GM18499 (cell line): ENCODE results near the gene SPDYE6.
"Not testable (repeated sequence)": the region's sequence is repeated elsewhere in the genome, so short reads cannot be mapped to it uniquely, and the experiment has no call there.

Experiments
- ATAC-seq: cut with Tn5 transposase; IDR thresholded peaks from one replicate; pipeline ENCODE4 v1.9.1; 2021; ENCODE audit warnings: moderate number of reproducible peaks; ENCODE audit not compliant: insufficient read depth, unreplicated experiment

SPDYE6 gene

DNA sequence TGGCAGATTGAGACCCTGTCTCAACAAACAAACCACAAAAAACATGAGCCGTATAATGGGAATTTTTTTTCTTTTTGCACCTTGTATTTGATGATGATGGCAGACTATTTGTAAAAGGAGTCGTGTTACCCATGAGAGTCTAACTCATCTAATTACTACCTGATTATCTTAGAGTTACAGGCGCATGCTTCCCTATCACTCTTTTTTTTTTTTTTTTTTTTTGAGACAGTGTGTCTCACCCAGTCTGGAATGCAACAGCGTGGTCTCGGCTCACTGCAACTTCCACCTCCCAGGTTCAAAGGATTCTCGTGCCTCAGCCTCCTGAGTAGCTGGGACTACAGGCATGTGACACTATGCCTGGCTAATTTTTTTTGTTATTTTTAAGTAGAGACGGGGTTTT is 9.1 kb upstream of the SPDYE6 start:
- ATAC-seq = not testable (repeated sequence)

GRCh38 chr7:102364394-102364886 is 8.2 kb upstream of the SPDYE6 start:
- ATAC-seq = not testable (repeated sequence)

DNA sequence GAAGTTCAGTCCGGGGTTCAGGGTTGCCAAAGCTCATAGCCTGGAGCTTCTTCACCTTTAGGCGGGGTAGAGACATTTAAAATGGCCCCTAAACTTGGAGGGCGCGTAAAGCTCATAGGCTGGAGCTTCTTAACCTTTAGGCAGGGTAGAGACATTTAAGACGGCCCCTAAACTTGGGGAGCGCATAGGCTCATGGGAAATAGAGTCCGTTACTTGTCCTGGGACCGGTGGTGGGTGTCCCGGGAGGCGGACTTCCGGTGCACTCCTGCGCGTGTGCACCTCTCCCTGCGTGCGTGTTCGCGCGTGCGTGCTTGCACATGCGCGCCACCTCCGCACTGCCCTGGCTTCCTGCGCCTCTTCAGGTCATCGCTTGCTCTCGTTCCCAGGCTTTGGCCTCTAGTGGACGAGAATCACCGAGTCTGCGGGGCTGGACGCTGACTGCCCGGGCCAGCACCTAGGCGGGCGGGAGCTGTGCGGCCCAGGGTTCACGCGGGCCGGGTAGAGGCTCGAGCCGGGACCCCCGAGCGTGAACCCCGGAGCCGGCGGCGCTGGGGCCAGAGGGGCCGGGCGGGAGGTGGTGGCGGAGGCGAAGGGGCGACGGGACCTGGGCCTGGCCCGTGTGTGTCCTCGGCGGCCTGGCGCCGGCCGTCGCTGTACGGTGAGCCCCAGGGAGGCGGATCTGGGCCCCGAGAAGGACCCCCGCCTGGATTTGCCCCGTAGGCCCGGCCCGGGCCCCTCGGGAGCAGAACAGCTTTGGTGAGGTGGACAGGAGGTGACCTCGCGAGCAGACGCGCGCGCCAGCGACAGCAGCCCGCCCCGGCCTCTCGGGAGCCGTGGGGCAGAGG is 7.5 kb upstream of the SPDYE6 start:
- peak; percentile 97 for ATAC-seq

- not testable (repeated sequence) for ATAC-seq
These were observed 9.3 kb downstream of the SPDYE6 start for GRCh38 chr7:102346983-102347382.

GRCh38 chr7:102340599-102341368 is 15.5 kb downstream of the SPDYE6 start:
- not testable (repeated sequence) for ATAC-seq

DNA sequence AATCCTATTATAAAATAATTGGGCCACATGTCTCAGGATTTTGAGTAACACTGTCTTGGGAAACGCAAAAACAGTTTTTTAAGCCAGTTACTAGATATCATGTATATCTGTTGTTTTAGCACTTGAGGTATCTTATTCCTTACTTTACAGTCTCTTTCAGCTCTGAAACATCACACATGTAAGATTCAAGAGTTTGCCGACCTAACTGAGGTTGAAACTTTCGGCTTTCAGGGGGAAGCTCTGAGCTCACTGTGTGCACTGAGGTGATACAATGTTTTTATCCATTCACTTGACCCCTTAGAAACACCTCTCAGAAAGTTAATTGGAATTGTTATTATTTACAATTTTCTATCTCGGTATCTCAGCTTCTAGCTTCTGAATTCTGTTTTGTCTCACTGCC is 18.8 kb downstream of the SPDYE6 start:
- ATAC-seq = not testable (repeated sequence)

- not testable (repeated sequence) for ATAC-seq
These were observed 19.2 kb downstream of the SPDYE6 start for GRCh38 chr7:102337002-102337401.

DNA sequence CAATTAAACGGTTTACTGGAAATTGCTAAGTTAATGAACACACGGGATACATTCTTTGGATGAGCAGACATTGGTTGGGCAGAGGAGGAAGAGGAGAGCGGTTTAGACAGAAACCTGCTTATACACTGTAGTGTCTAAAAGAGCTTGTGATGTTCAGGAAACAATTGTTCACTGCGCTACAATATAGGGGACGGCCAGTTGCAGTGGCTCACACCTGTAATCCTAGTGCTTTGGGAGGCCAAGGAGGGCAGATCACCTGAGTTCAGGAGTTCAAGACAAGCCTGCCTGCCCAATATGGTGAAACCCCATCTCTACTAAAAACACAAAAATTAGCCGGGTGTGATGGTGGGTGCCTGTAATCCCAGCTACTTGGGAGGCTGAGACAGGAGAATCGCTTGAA is 20.7 kb downstream of the SPDYE6 start:
- ATAC-seq = not testable (repeated sequence)

- not testable (repeated sequence) for ATAC-seq
These were observed 25.4 kb downstream of the SPDYE6 start for GRCh38 chr7:102330666-102331460.

DNA sequence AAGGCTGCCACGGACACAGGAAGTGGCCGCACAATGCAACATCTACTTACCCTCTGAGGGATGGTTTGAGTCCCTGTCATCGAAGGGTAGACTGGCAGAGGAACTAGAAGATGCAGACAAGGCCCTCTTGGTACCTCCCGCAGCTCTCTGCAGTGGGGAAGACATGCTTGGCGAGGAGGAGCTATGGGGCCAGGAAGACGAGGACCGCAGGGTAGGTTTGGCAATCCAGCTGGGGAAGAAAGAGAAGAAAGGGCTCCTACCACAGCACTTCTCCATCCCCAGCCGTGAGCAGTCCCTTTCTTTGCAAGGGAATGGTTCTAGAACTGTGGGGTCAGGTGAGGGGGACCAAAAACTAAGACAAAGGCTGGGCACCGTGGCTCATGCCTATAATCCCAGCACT is 26.9 kb downstream of the SPDYE6 start:
- ATAC-seq = not testable (repeated sequence)

DNA sequence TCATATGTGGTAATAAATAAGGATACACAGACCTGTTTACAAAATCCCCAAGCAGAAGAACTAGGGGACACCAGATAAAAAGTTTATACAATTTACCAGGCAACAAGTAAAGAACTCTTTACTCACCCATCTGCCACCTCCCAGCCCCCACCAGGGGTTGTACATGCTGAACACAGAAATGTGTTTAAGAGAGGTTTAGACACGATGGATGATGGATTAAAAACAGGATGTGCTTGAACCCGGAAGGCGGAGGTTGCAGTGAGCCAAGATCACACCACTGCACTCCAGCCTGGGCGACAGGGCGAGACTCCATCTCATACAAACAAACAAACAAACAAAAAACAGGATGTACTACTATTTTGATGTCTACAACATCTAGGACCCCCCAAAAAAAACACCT is 27.4 kb downstream of the SPDYE6 start:
- ATAC-seq = not testable (repeated sequence)

- ATAC-seq = not testable (repeated sequence)
These were observed 29.1 kb downstream of the SPDYE6 start for GRCh38 chr7:102327183-102327582.

DNA sequence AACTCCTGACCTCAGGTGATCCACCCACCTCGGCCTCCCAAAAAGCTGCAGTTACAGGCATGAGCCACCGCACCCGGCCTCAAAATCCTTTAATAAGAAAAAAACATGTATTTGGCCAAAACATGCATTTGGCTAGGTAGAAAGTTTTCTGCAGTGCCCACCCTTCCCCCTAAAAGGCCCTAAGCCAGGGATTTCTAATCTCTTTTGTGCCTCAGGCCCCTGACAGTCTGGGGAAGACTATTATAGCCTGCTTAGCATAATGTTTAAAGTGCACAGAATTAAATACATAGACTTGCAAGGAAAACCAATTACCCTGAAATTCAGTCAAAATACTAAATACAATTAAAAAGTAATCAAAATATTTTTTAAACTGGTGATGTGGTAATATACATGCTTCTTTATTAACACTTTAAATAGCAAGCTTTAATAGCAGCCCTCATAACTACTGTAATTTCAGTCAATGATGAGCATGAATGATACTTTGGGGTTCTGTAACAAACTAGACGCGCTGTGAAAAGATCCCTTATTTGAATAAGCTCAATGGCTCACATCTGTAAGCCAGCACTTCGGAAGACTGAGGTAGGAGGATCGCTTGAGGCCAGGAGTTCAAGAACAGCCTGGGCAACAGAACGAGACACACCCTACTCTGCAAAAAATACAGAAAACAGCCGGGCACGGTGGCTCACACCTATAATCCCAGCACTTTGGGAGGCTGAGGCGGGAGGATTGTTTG is 29.9 kb downstream of the SPDYE6 start:
- ATAC-seq = no peak

DNA sequence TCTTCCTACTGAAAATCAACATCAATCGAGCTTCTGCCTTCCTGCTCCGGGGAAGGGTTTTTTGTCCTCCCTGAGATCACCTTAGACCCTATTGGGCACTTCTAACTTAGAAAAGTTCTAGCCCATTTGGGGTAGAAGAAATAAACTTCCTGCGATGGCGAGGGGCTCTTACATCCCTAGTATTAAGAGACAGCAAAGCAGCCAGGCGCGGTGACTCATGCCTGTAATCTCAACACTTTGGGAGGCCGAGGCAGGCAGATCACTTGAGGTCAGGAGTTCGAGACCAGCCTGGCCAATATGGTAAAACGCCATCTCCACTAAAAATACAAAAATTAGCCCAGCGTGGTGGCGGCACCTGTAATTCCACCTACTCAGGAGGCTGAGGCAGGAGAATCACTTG is 31.1 kb downstream of the SPDYE6 start:
- ATAC-seq = not testable (repeated sequence)

- no peak for ATAC-seq
These were observed 32.4 kb downstream of the SPDYE6 start for GRCh38 chr7:102323914-102324195.

DNA sequence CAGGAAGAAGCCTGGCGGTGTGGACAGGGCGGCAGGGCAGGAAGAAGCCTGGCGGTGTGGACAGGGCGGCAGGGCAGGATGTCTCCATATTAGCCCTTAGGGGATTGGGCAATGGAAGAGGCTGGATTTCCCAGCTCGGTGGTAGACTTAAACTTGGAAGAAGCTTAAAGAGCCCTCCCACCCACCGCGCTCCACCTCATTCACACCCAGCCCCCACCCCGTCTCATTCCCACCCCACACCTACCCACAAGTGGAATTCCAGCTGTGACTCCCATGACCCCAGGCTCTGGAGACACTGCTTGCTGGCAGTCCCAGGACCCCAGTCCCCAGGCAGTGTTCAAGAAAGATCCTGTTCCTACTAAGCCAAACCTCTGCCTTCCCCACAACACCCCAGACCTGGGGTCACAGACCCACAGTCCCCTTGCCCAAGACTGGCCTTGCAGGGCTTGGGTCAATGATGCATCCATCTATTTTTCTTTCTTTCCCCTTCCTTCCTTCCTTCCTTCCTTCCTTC is 34.0 kb downstream of the SPDYE6 start:
- ATAC-seq = no peak

DNA sequence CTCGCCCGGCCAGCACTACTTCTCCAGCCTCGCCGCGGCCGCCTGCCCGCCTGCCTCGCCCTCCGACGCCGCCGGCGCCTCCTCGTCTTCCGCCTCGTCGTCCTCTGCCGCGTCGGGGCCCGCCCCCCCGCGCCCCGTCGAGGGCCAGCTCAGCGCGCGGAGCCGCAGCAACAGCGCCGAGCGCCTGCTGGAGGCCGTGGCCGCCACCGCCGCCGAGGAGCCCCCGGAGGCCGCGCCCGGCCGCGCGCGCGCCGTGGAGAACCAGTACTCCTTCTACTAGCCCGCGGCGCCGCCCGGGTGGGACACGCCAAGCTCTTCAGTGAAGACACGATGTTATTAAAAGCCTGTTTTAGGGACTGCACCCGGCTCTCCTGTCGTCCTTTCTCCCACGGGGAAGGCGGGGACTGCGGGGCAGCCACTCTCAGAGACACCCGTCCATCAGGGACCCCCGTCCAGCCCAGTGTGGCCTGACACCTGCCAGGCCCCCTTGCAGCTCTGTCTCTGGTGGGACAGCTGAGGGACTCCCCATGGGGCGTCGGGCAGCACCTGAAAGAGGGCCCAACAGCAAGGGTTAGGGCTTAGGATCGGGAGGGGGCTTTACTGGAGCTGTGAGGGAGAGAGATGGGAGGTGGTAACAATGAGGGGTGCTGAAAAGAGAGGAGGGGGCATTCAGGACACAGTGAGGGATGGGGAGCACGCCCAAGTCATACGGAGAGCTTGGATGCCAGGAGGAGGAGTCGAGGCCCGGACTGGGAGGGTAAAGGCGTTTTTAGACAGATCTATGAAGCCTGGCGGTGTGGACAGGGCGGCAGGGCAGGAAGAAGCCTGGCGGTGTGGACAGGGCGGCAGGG is 34.7 kb downstream of the SPDYE6 start:
- ATAC-seq = no peak

- ATAC-seq = no peak
These were observed 35.5 kb downstream of the SPDYE6 start for GRCh38 chr7:102320601-102321350.
